Calu3 (cell line): ENCODE data around the gene CEP162. TPM values are rescaled to one million over a fixed set of nuclear protein-coding genes. Genes with fewer than 3 reads are reported as not detected.

Experiments used
- BruUV-seq: library from RNA; stranded (reverse); fragments of 400-500 nt; replicated peaks from 2 replicates; lab custom pipeline; 2021; lab: Mats Ljungman, UMichigan
- CTCF ChIA-PET: fragments of 300-600 bp; sonication (Branson Sonifier 250); formaldehyde crosslinking; loops from one replicate; lab custom pipeline; 2022; ENCODE audit warnings: antibody characterized with exemption; lab: Charles Lee
- DNase-seq: peaks from one replicate; pipeline ENCODE4 v3.0.0; 2022
- H3K27ac Mint-ChIP-seq: one replicate; pipeline ENCODE4 v1.8.0; 2022; ENCODE audit warnings: mixed read lengths; ENCODE audit not compliant: unreplicated experiment
- H3K27me3 Mint-ChIP-seq: one replicate; pipeline ENCODE4 v1.8.0; 2022; ENCODE audit warnings: mixed read lengths; ENCODE audit not compliant: unreplicated experiment
- H3K36me3 Mint-ChIP-seq: one replicate; pipeline ENCODE4 v1.8.0; 2022; ENCODE audit warnings: mild to moderate bottlenecking, moderate library complexity, mixed read lengths; ENCODE audit not compliant: insufficient read depth, unreplicated experiment
- H3K4me1 Mint-ChIP-seq: one replicate; pipeline ENCODE4 v1.8.0; 2022; ENCODE audit warnings: mild to moderate bottlenecking, low read depth, mixed read lengths; ENCODE audit not compliant: unreplicated experiment
- H3K4me3 Mint-ChIP-seq: one replicate; pipeline ENCODE4 v1.8.0; 2022; ENCODE audit warnings: mild to moderate bottlenecking, low read depth, moderate library complexity, mixed read lengths; ENCODE audit not compliant: unreplicated experiment
- H3K9me3 Mint-ChIP-seq: one replicate; pipeline ENCODE4 v1.8.0; 2022; ENCODE audit warnings: low read depth, mixed read lengths; ENCODE audit not compliant: unreplicated experiment
- intact Hi-C: fragments of 100-400 bp; cut with micrococcal nuclease; formaldehyde crosslinking; loops from one replicate; pipeline ENCODE4 v1.10.0; 2022; ENCODE audit not compliant: unreplicated experiment
- total RNA-seq: library from RNA; stranded (reverse); gene quantifications from 2 replicates; pipeline ENCODE4 v1.2.3, GENCODE V29; 2022
- TF ChIP-seq, protein P1 (sequence below): fragments of 200-600 bp; IDR thresholded peaks from one replicate; pipeline ENCODE4 v1.8.0; 2022; ENCODE audit warnings: antibody characterized with exemption; ENCODE audit not compliant: unreplicated experiment

The CEP162 gene
- total RNA-seq, 1 experiment from 2014 or later: 8.2 TPM

- Mint-ChIP-seq H3K4me3 (no peak overlapping the region), H3K36me3 (no peaks in the 10 kb centered on the region), H3K9me3 (peaks cover 2% of the 10 kb centered on the region), H3K27me3 (peaks cover 39% of the 10 kb centered on the region), H3K27ac (no peak overlapping the region), H3K4me1 (no peaks in the 10 kb centered on the region)
- BruUV-seq: no TSS peak
- TF ChIP-seq, protein P1, sequence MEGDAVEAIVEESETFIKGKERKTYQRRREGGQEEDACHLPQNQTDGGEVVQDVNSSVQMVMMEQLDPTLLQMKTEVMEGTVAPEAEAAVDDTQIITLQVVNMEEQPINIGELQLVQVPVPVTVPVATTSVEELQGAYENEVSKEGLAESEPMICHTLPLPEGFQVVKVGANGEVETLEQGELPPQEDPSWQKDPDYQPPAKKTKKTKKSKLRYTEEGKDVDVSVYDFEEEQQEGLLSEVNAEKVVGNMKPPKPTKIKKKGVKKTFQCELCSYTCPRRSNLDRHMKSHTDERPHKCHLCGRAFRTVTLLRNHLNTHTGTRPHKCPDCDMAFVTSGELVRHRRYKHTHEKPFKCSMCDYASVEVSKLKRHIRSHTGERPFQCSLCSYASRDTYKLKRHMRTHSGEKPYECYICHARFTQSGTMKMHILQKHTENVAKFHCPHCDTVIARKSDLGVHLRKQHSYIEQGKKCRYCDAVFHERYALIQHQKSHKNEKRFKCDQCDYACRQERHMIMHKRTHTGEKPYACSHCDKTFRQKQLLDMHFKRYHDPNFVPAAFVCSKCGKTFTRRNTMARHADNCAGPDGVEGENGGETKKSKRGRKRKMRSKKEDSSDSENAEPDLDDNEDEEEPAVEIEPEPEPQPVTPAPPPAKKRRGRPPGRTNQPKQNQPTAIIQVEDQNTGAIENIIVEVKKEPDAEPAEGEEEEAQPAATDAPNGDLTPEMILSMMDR: no peak
- CTCF ChIA-PET: no interaction called here
- intact Hi-C loops: no loop called here
- no peak for DNase-seq
Measured at GRCh38 chr6:84272298-84272697, 44.9 kb upstream of the CEP162 start.

GRCh38 chr6:84271061-84271716, 43.7 kb upstream of the CEP162 start:
- Mint-ChIP-seq H3K27me3 (peaks cover 39% of the 10 kb centered on the region), H3K9me3 (peaks cover 2% of the 10 kb centered on the region), H3K4me1 (no peaks in the 10 kb centered on the region), H3K27ac (no peak overlapping the region), H3K36me3 (no peaks in the 10 kb centered on the region), H3K4me3 (no peak overlapping the region)
- intact Hi-C loops: no loop called here
- TF ChIP-seq, protein P1: no peak
- DNase-seq: no peak
- CTCF ChIA-PET: no interaction called here
- no TSS peak for BruUV-seq

GRCh38 chr6:84269947-84270733, 42.7 kb upstream of the CEP162 start:
- TF ChIP-seq, protein P1: no peak
- Mint-ChIP-seq H3K4me1 (no peaks in the 10 kb centered on the region), H3K27ac (no peak overlapping the region), H3K27me3 (peaks cover 39% of the 10 kb centered on the region), H3K36me3 (no peaks in the 10 kb centered on the region), H3K9me3 (peaks cover 2% of the 10 kb centered on the region), H3K4me3 (no peak overlapping the region)
- BruUV-seq: no TSS peak
- DNase-seq: no peak
- CTCF ChIA-PET: no interaction called here
- intact Hi-C loops: no loop called here

- Mint-ChIP-seq H3K4me1 (no peaks in the 10 kb centered on the region), H3K27ac (no peak overlapping the region), H3K9me3 (peaks cover 2% of the 10 kb centered on the region), H3K27me3 (peaks cover 31% of the 10 kb centered on the region), H3K4me3 (no peak overlapping the region), H3K36me3 (no peaks in the 10 kb centered on the region)
- no peak for DNase-seq
- BruUV-seq: no TSS peak
- TF ChIP-seq, protein P1: no peak
- intact Hi-C loops: no loop called here
- CTCF ChIA-PET: no interaction called here
Measured at GRCh38 chr6:84268781-84269180, 41.3 kb upstream of the CEP162 start.
